ENCODE results near the gene GSTM3.

The GSTM3 gene

DNA sequence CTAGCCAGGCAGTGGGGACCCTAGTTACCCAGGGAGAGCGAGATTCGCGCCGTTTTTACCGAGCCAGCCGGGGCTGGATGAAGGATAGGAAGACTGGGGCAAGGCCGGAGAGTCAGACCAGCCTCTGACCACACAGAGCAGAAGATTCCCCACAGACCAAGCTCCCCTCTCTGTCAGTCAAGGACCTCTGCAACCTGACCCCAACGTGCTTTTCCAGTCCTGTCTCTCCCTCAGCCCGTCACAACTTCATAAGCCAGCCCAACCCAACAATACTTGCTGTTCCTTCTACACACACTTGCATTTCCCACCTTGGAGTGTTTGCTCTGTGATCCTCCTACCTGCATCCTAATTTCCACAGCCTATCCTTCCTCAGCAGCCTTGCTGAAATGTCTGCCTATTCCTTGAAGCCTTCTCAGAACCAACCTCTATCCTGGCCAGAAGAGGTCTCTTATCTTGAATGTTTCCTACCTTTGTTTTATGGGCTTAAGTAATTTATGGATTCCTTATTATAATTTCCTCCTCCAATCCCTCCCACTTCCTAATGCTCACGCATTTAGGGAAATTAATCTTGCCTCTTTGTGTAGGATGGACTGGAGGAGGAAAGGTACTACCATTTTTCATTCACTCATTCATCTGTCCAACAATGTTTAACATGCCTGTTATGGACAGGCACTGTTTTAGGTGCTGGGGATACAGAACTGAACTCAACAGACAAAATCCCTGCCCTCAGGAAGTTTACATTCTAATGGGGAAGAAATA is at the start of gene GSTM3:
Gene GSTM3 (minus strand): TSS at position 424 of the 759 bp plus-strand sequence. CDS start 751 bp downstream, outside the sequence.
- DNase-seq: no peak

DNA sequence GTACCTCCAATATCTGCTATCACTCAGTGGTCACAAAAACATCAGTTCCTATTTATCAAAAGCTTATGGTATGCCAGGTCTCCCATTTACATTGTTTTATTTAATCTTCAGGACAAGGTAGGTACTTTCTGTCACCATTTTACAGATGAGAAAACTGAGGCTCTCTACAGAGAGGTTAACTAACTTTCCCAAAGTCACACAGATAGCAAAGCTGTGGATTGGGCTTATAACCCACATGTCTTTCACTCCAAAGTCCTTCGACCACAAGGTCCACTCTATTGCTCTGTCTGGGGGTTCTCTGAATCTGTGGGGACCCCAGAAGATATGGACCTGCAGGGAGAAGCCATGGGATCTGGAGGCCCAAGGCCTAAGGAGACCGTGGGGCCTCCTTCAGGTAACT is 49.5 kb upstream of the GSTM3 start:
- DNase-seq: no peak

DNA sequence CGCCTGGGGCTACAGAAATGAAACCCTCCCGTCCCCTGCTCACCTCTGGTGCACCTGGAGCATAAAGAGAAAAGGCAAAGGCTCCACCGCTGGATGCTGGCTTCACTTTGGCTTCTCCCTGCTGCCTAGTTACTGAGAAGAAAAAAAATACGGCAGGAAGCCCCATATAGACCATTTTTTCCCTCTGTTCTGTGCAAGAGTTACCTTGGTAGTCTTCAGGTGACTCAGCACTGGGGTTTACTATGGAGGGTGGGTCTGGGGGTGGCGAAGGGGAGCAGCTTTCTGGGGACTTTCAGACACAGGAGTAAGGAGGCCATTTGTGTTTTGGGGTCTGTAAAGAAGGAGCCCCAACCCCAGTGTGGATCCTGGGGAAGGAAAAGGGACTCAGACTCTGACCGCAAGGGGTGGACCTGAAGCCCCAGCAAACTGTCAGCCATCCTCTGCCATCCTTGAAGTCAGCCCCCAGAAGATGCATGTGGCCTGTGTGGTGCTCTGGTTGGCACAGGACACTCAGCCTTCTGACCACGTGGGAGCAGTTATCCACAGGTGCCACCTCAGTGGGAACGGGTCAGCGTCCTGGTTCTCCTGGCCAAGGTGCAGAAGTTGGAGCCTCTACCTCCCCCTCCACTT is 48.8 kb upstream of the GSTM3 start:
- no peak for DNase-seq

DNA sequence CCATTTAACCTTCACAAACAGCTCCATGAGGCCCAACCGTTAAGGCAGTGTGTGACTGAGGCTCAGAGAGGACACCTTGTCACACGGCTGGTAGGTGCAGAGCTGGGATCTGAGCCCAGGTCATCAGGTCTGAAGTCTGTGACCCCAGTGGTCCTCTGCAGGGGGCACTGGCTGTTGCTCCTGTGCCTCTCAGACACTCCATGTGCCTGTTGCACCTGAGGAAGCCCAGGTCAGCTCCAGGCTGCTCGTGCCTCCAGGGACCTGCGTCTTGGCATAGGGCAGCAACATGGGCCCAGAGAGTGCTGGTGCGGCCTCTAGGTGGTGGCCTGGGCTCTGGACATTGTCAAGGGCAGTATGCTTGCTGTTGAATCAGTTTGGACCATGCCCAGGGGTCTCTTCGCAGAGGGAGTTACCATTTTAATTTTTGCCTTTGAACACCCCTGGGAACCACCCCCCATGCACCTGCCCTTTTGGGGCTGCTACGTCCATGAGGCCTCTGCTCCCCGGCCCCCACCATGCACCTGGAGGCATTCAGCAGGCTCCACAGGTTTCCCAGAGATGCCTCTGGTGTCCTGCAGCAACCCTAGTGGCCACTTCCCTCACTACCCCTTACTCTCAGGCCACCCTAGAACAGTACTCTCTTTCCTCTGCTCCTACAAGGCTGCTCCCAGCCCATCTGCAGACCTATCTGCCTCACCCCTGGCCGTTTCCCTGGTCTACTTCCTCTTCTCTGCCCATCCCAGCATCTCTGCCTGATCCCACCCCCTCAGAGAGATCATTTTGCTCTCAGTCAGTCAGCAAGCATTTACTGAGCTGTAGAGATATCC is 48.1 kb upstream of the GSTM3 start:
- no peak for DNase-seq

DNA sequence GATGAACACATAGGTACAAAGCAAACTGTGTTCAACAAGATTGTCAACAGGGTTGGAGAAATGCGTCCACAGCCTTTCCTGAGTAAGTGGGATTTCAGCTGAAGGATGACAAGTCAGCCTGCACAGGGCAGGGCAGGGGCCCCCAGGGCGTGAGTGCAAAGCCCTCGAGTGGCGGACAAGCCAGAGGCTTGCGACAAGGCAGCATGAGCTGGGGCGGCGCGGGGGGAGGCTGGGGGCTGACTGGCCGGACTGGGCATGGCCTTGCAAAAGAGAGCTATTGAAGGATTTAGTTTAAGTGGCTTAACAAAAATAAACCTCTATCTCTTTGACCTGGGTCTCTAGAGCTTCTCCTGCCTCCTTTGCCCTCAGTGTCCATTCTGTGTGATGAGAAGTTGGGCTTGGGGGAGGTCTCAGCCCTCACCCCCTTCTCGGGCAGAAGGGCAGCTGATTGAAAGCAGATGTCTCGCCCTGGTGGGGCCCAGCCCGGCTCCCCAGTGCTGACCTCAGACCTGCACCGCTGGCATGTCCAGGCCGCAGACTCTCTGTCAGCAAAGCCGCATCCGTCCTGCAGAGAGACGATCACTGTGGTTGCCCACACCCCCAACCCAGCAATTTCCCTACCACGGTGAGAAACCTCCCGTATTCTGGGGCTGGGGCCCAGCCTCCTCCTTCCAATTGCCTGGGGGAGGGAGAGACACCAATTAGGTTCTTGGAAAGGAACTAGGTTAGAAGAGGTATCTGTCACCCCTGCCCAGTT is 47.2 kb upstream of the GSTM3 start:
- DNase-seq: no peak

DNA sequence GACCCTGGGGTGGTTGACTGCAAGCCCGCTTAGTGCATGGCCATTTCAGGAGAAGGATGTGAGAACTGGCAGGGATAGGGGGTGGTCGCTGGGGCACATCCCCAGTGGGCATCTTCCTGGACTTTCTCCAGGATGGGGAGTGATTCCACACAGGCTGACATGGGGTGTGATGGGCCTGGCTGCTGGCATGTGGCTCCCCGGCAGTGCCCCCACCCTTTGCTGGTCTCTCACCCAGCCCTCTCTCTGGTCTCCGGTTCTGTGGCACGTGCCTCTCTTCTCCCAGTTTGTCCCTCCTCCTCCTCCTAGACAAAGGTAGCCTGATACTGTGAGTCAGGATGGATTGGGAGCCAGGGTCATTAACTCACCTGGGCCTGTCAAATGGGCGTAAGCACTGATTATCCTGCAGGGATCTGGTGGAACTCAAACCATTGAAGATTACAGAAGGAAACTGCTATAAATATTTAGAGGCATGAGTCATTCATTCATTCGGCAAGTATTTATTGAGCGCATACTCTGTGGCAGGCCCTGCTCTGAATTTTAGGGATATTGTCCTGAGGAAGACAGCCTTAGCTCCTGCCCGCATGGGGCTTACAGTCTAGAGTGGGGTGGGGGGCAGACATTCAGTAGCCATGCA is 46.5 kb upstream of the GSTM3 start:
- DNase-seq: peak; percentile 50

DNA sequence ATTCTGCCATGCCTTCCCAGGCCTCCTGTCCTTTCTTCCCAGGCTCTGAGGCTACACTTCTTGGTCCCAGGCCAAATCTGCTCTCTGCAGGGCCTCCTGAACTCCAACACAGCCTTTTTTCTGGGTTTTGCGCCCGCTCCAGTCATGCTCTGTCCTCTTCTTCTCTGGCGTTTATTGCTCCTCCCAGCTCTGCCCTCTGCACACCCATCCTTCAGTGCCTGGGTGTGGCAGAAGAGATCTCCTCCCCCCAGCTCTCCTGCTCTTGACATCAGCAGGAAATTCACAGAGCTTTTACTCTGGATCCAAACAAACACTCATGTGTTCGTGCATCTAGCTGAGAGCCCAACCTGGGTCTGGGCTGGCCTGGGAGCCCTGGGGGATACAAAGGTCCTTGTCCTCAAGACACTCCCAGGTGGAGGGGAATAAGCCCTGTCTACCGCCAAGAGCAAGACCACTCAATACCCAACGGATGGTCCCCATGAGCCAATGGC is 45.7 kb upstream of the GSTM3 start:
- DNase-seq: no peak

DNA sequence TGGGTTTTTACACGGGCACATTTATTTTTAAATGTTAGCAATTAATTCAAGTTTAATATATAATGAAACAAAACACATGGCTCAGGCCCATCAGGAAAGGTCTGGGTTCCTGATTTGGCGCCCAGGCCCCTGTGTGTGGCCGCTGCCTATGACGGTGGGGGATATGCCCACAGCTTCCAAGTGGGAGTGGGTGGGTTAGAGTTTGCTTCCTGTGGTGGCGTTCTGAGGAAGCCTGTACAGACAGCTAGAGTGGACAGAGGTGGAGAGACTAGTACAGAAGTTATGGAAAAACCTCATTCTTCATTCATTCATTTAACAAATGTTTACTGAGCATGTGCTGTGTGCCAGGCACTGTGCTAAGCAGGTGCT is 45.3 kb upstream of the GSTM3 start:
- DNase-seq: no peak

DNA sequence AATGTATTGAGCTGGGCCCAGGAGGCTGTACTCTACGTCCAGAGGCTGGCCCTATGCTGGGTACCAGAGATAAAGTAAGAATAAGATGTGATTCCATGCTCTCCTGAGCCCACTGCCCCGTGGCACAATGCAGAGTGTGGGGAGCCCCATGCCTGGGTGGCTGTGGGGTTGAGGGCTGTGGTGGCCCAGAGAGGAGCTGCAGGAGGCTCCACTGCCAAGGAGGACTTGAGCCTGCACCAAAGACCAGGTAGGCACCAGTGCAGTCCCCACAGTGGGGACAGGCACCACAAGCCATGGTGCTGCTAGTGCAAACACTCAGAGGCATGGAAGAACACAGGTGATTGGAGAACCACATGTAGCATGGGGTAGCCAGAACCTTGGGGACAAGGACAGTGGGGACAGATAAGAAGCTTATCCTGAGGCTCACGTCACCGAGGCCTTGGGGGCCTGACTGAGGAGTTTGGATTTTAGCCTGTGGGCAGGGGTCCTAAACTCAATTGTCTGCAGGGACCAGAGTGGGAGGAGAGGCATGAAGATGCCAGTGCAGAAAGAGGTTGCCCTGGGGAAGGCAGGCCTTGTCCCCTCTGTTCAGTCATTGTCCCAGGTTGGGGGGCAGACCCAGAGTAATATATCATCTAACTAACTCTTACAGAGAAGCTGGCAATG is 44.7 kb upstream of the GSTM3 start:
- DNase-seq: no peak

DNA sequence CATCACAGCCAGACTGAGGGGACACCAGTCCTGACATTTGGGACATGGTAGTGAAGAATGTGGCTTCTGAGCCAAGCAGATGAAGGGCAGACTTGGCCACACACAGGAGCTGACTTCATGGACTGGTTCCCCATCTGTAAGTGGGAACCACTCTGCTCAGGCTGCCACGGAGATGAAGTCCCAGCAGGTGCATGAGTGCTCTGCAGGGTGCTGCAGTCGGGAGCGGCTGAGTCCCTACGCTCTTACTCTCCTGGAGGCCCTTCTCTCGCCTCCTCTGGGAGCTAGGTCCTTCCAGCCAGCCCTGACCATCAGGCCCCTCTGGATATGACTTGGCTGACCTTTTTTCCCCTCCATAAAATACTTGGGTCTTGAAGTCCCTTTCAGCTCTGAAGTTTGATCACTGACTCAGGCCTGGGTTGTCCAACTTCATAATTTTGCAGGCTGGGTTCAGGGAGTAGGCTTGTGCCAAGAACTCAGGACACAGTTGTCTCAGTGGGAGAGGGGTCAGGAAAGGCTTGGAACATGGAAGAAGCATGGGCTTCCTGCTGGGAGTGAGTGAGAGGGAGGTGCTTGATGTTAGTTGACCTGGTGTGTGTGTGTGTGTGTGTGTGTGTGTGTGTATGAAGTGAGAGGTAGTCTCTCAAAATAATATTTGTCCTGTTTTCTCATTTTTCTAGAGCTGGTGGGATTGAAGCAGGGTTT is 43.9 kb upstream of the GSTM3 start:
- no peak for DNase-seq

DNA sequence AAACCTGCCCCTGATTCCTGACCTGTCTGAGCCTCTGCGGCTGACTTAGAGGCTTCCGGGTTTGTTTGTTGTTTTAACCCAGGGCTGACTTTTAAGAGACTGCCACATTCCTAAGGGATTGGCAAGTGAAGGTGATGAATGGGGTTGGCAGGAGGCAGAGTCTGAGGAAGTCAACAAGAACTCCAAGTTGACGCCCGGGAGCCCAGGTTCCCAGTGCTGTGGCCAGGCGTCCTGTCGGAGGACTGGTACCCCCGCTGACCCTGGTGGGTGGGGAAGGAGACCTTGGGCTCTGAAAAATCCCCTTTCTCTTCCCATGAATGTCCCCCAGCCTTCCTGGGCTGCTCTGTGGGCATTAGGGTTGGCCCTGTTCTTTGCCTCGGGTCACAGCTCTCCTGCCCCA is 42.6 kb upstream of the GSTM3 start:
- DNase-seq: peak; percentile 89

DNA sequence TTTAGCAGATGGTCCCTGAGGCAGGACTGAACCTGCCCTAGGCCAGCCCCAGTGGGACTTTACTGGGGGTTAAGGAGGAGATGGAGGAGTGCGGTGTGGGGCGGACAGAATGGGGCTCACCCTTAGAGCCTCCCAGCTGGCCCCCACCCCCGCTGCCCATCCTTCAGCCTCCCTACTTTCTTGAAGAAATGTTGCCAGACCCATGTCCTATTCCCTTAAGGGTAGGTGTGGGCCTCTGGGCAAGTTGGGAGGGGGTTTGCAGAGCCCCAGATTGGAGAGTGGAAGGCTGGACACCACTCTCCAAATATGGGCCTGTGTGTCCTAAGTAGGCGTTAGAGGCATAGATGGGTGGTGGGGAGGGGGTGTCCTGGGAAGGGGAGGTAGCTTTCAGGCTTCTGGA is 42.1 kb upstream of the GSTM3 start:
- no peak for DNase-seq

DNA sequence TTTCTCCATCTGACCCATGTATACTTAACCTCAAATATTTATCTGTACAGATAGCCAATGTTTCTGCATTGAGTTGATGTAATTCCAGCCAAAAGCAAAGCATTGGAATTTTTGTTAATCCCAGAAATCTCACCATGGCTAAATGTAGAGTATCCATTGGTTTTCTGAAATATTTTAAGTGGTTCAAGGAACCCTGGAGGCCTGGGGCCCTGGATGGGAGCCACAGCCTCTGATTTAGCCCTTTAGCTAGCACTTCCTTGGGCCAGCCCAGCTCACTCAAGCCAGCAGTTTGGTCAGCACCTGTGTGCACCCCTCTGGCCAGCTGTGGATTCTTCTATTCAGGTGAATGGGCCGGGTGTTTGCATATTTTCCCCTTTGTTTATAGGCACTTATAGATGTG is 41.7 kb upstream of the GSTM3 start:
- peak; percentile 50 for DNase-seq

DNA sequence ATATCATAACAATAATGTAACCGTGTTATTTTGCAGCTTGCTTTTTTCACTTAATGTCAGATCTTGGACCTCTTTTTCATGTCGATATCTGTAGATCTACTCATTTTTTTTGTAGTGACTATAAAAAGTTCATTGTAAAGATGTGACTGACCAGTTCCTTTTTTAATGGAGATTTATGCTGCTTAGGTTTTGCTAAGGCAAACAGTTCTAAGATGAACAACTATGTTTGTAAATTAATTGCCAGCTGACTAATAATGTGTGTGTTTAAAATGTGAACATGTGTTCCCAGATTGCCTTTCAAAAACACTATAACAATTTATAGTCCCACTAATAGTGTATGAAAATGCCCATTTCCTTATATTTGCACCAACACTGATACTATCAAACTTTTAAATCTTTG is 41.0 kb upstream of the GSTM3 start:
- no peak for DNase-seq

DNA sequence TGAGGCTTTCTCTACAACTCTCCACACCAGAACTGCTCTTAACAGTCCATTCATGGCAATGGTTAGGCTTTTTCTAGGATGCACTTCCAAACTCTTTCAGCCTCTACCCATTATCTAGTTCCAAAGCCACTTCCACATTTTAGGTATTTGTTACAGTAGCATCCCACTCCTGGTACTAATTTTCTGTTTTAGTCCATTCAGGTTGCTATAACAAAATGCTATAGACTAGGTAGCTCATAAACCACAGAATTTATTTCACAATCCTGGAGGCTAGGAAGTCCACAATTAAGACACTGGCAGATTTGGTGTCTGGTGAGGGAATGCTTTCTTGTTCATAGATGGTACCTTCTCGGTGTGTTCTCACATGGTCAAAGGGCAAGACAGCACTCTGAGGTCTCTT is 40.1 kb upstream of the GSTM3 start:
- DNase-seq: no peak

DNA sequence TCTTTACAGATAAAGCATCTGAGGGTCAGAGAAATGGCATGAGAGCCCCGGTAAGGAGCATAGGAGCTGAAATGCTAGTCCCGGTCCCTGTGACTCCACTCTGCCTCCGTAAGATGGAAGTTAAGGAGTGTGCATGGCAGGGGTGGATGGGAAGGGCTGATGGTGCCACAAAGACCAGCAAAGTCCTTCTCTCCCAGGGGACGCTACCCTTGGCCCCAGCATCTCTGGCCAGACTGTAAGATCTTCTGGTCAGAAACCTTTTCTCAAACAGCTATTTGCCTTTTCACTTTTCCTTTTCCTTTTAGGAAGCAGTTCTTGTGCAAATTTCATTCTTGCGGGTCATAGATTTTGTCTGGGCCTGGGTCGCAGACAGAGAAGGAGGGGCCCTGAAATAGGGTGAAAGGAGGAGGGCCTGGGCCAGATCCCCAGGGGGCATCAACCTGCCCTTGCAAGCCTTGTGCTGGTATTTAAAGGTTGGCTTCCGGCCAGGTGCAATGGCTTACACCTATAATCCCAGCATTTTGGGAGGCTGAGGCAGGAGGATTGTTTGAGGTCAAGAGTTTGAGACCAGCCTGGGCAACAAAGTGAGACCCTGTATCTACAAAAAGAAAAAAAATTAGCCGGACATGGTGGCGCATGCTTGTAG is 37.3 kb upstream of the GSTM3 start:
- DNase-seq: no peak

DNA sequence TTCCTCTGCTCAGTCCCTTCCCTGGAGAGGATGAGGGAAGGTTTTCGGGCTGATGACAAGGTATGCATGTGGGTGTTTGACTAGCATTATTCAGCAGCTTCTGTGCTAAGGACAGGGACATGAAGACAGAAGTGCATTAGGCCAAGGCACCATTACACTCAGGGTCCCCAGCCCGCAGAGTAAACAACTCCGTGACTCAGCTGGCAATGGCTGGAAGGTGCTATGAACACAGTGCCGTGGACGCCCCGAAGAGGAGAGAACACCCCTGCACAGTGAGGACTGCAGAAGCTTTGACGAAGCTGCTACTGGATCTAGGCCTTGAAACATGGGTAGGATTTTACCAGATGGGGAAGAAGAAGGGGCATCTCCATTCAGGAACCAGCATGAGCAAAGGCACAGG is 36.6 kb upstream of the GSTM3 start:
- no peak for DNase-seq

DNA sequence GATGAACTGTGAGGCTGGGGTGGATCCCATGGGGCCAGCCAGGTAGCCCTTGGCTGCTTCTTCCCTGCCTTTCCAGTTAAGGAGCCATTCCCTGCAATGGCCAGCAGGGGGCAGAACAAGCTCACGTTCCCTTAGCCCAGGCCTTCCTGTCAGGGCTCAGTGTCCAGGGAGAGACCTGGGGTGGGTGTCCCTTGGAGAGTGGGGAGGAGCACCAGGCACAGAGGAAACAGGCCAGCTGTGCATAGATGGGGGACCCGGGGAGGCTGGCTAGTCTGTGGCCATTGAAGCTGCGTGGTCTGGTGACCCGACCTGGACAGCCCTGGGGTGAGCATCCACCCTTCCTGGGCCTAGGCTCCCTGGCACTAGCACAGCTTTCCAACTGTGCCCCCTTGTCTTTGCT is 36.1 kb upstream of the GSTM3 start:
- peak; percentile 83 for DNase-seq

DNA sequence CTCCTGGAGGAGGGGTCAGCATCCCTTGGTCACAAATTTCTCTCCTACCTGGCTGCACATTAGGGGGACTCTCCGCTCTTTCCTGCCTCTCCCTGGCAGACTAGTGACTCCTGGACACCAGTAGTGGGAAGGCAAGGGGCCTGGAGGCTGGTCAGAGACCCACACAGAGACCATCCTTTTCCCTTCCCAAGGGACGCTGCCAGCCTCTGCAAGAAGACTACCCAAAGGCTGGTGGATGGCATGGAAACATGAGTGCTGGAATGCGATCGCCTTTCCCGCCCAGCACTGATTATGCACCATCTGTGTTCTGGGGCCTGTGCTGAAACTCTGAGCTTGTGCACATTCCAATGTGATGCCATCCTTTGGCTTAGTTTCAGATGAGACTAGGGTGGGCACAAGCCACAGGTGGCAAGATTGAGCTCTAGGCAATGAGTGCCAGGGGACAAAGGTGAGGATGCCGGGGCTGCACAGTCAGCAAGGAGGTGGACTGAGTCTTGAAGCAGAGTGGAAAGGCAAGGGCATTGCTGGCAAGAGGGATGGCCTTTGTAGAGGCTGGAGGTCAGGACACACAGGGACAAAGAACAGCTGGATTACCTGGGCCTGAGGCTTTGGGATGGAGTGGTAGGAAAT is 35.5 kb upstream of the GSTM3 start:
- no peak for DNase-seq

DNA sequence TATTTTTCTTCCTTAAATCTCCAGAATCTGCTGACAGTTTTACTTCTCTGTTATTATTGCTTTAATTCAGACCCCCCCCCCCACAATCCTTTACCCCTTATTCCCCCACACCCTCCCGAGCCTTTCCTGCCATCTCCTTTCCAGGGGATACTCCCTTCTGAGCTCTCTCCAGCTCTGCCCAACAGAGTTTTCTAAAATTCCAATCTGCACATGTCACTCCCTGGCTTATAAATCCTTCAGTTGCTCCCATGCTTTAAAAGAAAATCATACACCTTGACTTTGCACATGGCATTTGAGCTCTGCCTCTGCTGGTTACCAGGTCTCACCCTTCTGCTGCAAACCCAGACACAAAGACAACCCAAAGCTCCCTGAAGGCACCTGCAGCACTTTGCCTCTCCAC is 34.6 kb upstream of the GSTM3 start:
- peak; percentile 40 for DNase-seq
